ENCODE results near the gene DENND5A.

DNA sequence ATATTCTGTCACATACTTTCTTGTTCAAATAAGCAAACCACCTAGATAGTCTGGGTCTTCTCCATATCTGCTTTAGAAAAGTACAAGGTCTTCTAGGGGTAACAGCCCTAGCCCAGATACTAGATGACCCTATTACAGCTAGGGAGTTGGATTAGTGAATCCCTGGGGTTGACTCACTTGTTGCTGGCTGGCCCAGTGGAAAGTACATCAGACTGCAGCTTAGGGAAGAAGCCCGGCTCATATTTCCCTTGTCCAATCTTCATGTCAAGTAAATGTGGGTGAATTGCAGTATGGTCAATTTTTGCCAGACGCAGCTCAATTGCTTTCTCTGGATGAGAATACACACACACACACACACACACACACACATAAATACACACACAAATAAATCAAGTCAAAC, 94.7 kb downstream of the DENND5A start:
- TF ChIP-seq POLR2A (IDR thresholded peaks at IDR 0.05): no peak
- TF ChIP-seq, protein P1, sequence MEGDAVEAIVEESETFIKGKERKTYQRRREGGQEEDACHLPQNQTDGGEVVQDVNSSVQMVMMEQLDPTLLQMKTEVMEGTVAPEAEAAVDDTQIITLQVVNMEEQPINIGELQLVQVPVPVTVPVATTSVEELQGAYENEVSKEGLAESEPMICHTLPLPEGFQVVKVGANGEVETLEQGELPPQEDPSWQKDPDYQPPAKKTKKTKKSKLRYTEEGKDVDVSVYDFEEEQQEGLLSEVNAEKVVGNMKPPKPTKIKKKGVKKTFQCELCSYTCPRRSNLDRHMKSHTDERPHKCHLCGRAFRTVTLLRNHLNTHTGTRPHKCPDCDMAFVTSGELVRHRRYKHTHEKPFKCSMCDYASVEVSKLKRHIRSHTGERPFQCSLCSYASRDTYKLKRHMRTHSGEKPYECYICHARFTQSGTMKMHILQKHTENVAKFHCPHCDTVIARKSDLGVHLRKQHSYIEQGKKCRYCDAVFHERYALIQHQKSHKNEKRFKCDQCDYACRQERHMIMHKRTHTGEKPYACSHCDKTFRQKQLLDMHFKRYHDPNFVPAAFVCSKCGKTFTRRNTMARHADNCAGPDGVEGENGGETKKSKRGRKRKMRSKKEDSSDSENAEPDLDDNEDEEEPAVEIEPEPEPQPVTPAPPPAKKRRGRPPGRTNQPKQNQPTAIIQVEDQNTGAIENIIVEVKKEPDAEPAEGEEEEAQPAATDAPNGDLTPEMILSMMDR (IDR thresholded peaks at IDR 0.05): no peak
